BJ (cell line): Measurements from ENCODE around the gene ALPK1. TPM values are rescaled to one million over a fixed set of nuclear protein-coding genes. Genes with fewer than 3 reads are reported as not detected.
"Not testable (repeated sequence)": the region's sequence is repeated elsewhere in the genome, so short reads cannot be mapped to it uniquely, and the experiment has no call there.

Experiments used
- CTCF ChIA-PET: fragments of 350-600 bp; formaldehyde crosslinking; extraction: SDS; loops from one replicate; lab custom pipeline; 2021; ENCODE audit warnings: antibody characterized with exemption, inconsistent platforms; lab: Yijun Ruan, JAX
- POLR2A ChIA-PET: fragments of 300-600 bp; sonication (Branson Sonifier 250); formaldehyde crosslinking; extraction: SDS; loops from one replicate; lab custom pipeline; 2021; ENCODE audit warnings: antibody characterized with exemption; lab: Charles Lee
- DNase-seq: peaks from one replicate; pipeline ENCODE4 v3.0.0-alpha.2; 2011; ENCODE audit warnings: low read depth
- H3K27me3 ChIP-seq: 2 replicates; pipeline ENCODE4 v1.6.0; 2011; ENCODE audit warnings: low read length; ENCODE audit not compliant: control insufficient read depth, insufficient read depth
- H3K36me3 ChIP-seq: 2 replicates; pipeline ENCODE4 v1.5.1; 2011; ENCODE audit warnings: low read length; ENCODE audit not compliant: control insufficient read depth, insufficient read depth
- H3K4me3 ChIP-seq: 2 replicates; pipeline ENCODE4 v1.5.1; 2011; ENCODE audit warnings: low read depth, mild to moderate bottlenecking, control low read depth, low read length
- CTCF ChIP-seq: IDR thresholded peaks from 2 replicates; pipeline ENCODE4 v1.5.1; 2011; ENCODE audit warnings: low read depth, mild to moderate bottlenecking, control low read depth, inconsistent platforms, low read length, moderate library complexity; ENCODE audit not compliant: insufficient read depth
- polyA plus RNA-seq: library from polyadenylated mRNA; depleted of rRNA; stranded (reverse); fragments of >200 nt; gene quantifications from 2 replicates; pipeline ENCODE4 v1.2.3, GENCODE V29; 2011

The ALPK1 gene
- polyA plus RNA-seq, 1 experiment = 7.6 TPM

GRCh38 chr4:112280386-112281056 is 16.6 kb upstream of the ALPK1 start:
- ChIA-PET CTCF (interaction anchor here (0.7 to 3.0 kb wide), 2 partner anchors 13 to 19 kb away, joined by 4 to 11 read pairs; no protein-coding TSS in a partner anchor), POLR2A (no interaction called here)
- no peak for DNase-seq
- Histone ChIP-seq H3K4me3 (no peak overlapping the region), H3K36me3 (no peaks in the 10 kb centered on the region), H3K27me3 (no peaks in the 10 kb centered on the region)
- TF ChIP-seq CTCF = no peak

GRCh38 chr4:112281895-112282398 is 15.2 kb upstream of the ALPK1 start:
- H3K4me3 ChIP-seq, POLR2A ChIA-PET, H3K27me3 ChIP-seq: not testable (repeated sequence)

DNA sequence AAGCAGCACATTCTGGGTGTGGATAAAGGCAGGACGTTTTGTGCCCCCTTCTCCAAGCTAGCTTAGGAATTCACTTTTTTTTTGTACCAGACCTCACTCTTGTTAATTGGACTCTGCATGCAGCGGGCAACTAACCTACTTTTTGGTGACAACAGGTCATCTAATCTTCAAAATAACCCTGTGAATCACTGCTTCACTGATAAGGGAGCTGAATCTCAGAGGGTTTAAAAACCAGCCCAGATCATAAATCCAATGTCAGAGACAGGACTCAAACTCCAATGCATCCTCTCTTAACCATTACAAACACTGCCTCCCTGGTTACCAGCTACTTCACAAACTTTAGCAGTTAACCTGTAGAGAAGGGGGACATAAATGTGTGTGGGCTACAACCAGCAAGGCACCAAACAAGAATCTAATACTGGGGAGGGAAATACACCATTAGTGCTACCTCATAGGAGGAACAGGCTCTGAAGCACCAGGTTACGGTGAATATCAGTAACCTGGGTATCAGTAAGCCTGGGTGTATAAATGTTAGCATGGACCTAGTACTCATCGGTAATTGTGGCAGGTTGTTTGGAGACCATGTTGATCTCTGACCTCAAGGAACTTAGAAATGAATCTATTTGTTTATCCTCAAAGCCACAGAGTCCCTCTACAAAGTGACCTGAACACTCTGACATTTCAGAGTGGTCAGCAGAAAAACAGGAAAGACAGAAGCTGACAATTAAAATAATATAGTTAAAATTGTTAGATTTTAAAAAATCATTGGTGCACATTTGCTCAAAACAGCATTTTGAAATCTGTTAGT is 14.1 kb upstream of the ALPK1 start:
- Histone ChIP-seq H3K4me3 (no peak overlapping the region), H3K36me3 (no peaks in the 10 kb centered on the region), H3K27me3 (no peaks in the 10 kb centered on the region)
- no peak for TF ChIP-seq CTCF
- ChIA-PET CTCF (no interaction called here), POLR2A (no interaction called here)
- no peak for DNase-seq

More at GRCh38 chr4:112281895-112282398, 15.2 kb upstream of the ALPK1 start:
- not testable (repeated sequence) for H3K36me3 ChIP-seq, DNase-seq
- CTCF ChIA-PET = interaction anchor here (3.0 kb wide), 1 partner anchor 15 kb away, joined by 11 read pairs; no protein-coding TSS in a partner anchor

- DNase-seq = no peak
- TF ChIP-seq CTCF = no peak
- Histone ChIP-seq H3K36me3 (no peaks in the 10 kb centered on the region), H3K4me3 (peak overlapping the region; percentile 76), H3K27me3 (no peaks in the 10 kb centered on the region)
- POLR2A ChIA-PET = no interaction called here
- CTCF ChIA-PET = no interaction called here
Observed at GRCh38 chr4:112284166-112284565, 13.0 kb upstream of the ALPK1 start.

- POLR2A ChIA-PET = interaction anchor here (0.7 kb wide), 1 partner anchor 18 kb away, joined by 7 read pairs; no protein-coding TSS in a partner anchor
Observed at GRCh38 chr4:112284662-112285411, 12.3 kb upstream of the ALPK1 start.

More at GRCh38 chr4:112284662-112285411, 12.3 kb upstream of the ALPK1 start:
- CTCF ChIA-PET = interaction anchor here (1.2 to 1.5 kb wide), 2 partner anchors 27 to 43 kb away, joined by 4 to 5 read pairs; no protein-coding TSS in a partner anchor
- H3K36me3 ChIP-seq = no peaks in the 10 kb centered on the region
- DNase-seq = no peak
- H3K4me3 ChIP-seq = peak overlapping the region; percentile 76
- H3K27me3 ChIP-seq = no peaks in the 10 kb centered on the region
- TF ChIP-seq CTCF = no peak
